ENCODE measurements around the gene HABP4. TPM values are rescaled to one million over a fixed set of nuclear protein-coding genes. Genes with fewer than 3 reads are reported as not detected.

The HABP4 gene
- polyA plus RNA-seq, 2 of the 4 experiments (the other 2 are of a cell fraction), result 12.4 to 12.8 TPM

DNA sequence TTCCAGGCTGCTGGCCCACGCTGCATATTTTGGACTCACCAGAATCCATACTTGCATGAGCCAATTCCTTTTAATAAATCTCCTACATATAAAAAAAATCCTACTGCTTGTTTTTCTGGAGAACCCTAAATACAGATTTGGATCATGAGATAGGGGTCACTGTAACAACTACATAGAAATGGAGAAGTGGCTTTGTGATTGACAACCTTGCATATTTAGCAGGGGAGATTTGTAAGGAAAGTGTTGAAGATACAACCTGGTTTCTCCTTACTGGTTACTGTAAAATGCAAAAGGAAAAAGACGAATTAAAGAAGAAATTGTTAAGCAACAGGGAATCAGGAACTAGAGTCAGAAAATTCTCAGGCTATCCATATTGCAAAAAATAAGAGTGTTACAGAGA, 74.8 kb downstream of the HABP4 start:
- ChIA-PET POLR2A (no interaction called here), CTCF (no interaction called here)
- no peak for ATAC-seq
- Histone ChIP-seq H3K9me3 (no peaks in the 10 kb centered on the region), H3K27ac (no peak overlapping the region), H3K4me2 (no peak overlapping the region), H3K4me1 (no peaks in the 10 kb centered on the region), H3K4me3 (no peak overlapping the region)
- TF ChIP-seq FOXS1 (CRISPR knock-in tag; IDR thresholded peaks at IDR 0.05), result no peak
- TF ChIP-seq POLR2AphosphoS2 (conservative IDR thresholded peaks at IDR 0.05; ENCODE audit: low read length), result no peak
- TF ChIP-seq MAZ (IDR thresholded peaks at IDR 0.05; ENCODE audit: borderline replicate concordance, low read depth, low read length), result no peak
- no peak for TF ChIP-seq EP300 (IDR thresholded peaks at IDR 0.05)
- TF ChIP-seq TFCP2L1 (CRISPR knock-in tag; IDR thresholded peaks at IDR 0.05), result no peak
- TF ChIP-seq, protein P1, sequence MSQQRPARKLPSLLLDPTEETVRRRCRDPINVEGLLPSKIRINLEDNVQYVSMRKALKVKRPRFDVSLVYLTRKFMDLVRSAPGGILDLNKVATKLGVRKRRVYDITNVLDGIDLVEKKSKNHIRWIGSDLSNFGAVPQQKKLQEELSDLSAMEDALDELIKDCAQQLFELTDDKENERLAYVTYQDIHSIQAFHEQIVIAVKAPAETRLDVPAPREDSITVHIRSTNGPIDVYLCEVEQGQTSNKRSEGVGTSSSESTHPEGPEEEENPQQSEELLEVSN (IDR thresholded peaks at IDR 0.05; ENCODE audit: borderline replicate concordance, low read depth), result no peak
- TF ChIP-seq KDM5A (IDR thresholded peaks at IDR 0.05), result no peak
- DNase-seq (ENCODE audit: low read depth in 1 of 2, low spot score in 1 of 2), result no peak
- FAIRE-seq, result no peak
- 88% methylated on average over 2 of the region's 2 CpGs for WGBS (ENCODE audit: missing lambda C conversion rate)

DNA sequence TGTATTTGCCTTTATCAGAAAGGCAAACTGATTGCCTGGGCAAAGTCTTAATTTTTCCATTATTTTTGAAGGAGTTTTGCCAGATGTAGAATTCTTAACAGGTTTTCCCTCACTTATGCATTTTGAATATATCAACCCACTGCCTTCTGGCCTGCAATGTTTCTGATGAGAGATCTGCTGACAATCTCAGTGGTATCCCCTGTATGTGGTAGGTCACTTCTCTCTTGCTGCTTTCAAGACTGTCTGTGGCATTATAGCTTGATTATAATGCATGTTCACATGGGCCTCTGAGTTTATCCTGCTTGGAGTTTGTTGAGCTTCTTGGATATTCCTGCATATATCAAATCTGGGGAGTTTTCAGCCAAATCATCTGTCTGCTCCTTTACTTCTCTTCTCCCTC, 82.2 kb downstream of the HABP4 start:
- CTCF ChIA-PET, result interaction anchor here (0.7 kb wide), 1 partner anchor 185 kb away, joined by 3 read pairs; no protein-coding TSS in a partner anchor
- FAIRE-seq (no peak), ATAC-seq (no peak), DNase-seq (ENCODE audit: low read depth in 1 of 2, low spot score in 1 of 2) (no peak)
- Histone ChIP-seq H3K4me3 (no peak overlapping the region), H3K9me3 (no peaks in the 10 kb centered on the region), H3K27ac (no peak overlapping the region), H3K4me1 (no peaks in the 10 kb centered on the region), H3K4me2 (no peak overlapping the region)
- POLR2A ChIA-PET, result no interaction called here
- TF ChIP-seq, protein P2, sequence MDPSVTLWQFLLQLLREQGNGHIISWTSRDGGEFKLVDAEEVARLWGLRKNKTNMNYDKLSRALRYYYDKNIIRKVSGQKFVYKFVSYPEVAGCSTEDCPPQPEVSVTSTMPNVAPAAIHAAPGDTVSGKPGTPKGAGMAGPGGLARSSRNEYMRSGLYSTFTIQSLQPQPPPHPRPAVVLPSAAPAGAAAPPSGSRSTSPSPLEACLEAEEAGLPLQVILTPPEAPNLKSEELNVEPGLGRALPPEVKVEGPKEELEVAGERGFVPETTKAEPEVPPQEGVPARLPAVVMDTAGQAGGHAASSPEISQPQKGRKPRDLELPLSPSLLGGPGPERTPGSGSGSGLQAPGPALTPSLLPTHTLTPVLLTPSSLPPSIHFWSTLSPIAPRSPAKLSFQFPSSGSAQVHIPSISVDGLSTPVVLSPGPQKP (IDR thresholded peaks at IDR 0.05; ENCODE audit: low read depth, low read length), result no peak
- TF ChIP-seq POLR2AphosphoS2 (conservative IDR thresholded peaks at IDR 0.05; ENCODE audit: low read length) (no peak), HEYL (CRISPR knock-in tag; IDR thresholded peaks at IDR 0.05) (no peak), ZNF302 (CRISPR knock-in tag; IDR thresholded peaks at IDR 0.05) (no peak), EHMT2 (IDR thresholded peaks at IDR 0.05; ENCODE audit: low read depth) (no peak), FOSB (CRISPR knock-in tag; IDR thresholded peaks at IDR 0.05) (no peak), HOXA7 (CRISPR knock-in tag; IDR thresholded peaks at IDR 0.05) (no peak), RNF2 (IDR thresholded peaks at IDR 0.05; ENCODE audit: borderline replicate concordance, low read depth) (no peak), RARB (CRISPR knock-in tag; IDR thresholded peaks at IDR 0.05) (no peak), ZSCAN20 (CRISPR knock-in tag; IDR thresholded peaks at IDR 0.05) (no peak), CBX8 (IDR thresholded peaks at IDR 0.05) (no peak), NFE2L2 (conservative IDR thresholded peaks at IDR 0.05; ENCODE audit: low read length) (no peak), RAD21 (conservative IDR thresholded peaks at IDR 0.05 in 1 of 2, IDR thresholded peaks at IDR 0.05 in 1 of 2) (no peak), CHD4 (IDR thresholded peaks at IDR 0.05; ENCODE audit: borderline replicate concordance) (no peak)
- TF ChIP-seq, protein P3, sequence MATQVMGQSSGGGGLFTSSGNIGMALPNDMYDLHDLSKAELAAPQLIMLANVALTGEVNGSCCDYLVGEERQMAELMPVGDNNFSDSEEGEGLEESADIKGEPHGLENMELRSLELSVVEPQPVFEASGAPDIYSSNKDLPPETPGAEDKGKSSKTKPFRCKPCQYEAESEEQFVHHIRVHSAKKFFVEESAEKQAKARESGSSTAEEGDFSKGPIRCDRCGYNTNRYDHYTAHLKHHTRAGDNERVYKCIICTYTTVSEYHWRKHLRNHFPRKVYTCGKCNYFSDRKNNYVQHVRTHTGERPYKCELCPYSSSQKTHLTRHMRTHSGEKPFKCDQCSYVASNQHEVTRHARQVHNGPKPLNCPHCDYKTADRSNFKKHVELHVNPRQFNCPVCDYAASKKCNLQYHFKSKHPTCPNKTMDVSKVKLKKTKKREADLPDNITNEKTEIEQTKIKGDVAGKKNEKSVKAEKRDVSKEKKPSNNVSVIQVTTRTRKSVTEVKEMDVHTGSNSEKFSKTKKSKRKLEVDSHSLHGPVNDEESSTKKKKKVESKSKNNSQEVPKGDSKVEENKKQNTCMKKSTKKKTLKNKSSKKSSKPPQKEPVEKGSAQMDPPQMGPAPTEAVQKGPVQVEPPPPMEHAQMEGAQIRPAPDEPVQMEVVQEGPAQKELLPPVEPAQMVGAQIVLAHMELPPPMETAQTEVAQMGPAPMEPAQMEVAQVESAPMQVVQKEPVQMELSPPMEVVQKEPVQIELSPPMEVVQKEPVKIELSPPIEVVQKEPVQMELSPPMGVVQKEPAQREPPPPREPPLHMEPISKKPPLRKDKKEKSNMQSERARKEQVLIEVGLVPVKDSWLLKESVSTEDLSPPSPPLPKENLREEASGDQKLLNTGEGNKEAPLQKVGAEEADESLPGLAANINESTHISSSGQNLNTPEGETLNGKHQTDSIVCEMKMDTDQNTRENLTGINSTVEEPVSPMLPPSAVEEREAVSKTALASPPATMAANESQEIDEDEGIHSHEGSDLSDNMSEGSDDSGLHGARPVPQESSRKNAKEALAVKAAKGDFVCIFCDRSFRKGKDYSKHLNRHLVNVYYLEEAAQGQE (IDR thresholded peaks at IDR 0.05), result no peak
- TF ChIP-seq, protein P4, sequence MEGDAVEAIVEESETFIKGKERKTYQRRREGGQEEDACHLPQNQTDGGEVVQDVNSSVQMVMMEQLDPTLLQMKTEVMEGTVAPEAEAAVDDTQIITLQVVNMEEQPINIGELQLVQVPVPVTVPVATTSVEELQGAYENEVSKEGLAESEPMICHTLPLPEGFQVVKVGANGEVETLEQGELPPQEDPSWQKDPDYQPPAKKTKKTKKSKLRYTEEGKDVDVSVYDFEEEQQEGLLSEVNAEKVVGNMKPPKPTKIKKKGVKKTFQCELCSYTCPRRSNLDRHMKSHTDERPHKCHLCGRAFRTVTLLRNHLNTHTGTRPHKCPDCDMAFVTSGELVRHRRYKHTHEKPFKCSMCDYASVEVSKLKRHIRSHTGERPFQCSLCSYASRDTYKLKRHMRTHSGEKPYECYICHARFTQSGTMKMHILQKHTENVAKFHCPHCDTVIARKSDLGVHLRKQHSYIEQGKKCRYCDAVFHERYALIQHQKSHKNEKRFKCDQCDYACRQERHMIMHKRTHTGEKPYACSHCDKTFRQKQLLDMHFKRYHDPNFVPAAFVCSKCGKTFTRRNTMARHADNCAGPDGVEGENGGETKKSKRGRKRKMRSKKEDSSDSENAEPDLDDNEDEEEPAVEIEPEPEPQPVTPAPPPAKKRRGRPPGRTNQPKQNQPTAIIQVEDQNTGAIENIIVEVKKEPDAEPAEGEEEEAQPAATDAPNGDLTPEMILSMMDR (IDR thresholded peaks at IDR 0.05), result no peak
- TF ChIP-seq, protein P5, sequence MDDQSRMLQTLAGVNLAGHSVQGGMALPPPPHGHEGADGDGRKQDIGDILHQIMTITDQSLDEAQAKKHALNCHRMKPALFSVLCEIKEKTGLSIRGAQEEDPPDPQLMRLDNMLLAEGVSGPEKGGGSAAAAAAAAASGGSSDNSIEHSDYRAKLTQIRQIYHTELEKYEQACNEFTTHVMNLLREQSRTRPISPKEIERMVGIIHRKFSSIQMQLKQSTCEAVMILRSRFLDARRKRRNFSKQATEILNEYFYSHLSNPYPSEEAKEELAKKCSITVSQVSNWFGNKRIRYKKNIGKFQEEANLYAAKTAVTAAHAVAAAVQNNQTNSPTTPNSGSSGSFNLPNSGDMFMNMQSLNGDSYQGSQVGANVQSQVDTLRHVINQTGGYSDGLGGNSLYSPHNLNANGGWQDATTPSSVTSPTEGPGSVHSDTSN (IDR thresholded peaks at IDR 0.05), result no peak
- TF ChIP-seq, protein P6, sequence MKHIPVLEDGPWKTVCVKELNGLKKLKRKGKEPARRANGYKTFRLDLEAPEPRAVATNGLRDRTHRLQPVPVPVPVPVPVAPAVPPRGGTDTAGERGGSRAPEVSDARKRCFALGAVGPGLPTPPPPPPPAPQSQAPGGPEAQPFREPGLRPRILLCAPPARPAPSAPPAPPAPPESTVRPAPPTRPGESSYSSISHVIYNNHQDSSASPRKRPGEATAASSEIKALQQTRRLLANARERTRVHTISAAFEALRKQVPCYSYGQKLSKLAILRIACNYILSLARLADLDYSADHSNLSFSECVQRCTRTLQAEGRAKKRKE (CRISPR knock-in tag; IDR thresholded peaks at IDR 0.05; ENCODE audit: low read depth), result no peak
- TF ChIP-seq, protein P7, sequence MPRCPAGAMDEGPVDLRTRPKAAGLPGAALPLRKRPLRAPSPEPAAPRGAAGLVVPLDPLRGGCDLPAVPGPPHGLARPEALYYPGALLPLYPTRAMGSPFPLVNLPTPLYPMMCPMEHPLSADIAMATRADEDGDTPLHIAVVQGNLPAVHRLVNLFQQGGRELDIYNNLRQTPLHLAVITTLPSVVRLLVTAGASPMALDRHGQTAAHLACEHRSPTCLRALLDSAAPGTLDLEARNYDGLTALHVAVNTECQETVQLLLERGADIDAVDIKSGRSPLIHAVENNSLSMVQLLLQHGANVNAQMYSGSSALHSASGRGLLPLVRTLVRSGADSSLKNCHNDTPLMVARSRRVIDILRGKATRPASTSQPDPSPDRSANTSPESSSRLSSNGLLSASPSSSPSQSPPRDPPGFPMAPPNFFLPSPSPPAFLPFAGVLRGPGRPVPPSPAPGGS (IDR thresholded peaks at IDR 0.05), result no peak

Measured in A549 (cell line).